H1 (cell line): ENCODE measurements around the gene SPRN. TPM values are rescaled to one million over a fixed set of nuclear protein-coding genes. Genes with fewer than 3 reads are reported as not detected.
"Not testable (repeated sequence)": the region's sequence is repeated elsewhere in the genome, so short reads cannot be mapped to it uniquely, and the experiment has no call there.

Source experiments
- CTCF ChIA-PET: fragments of 300-600 bp; sonication (Branson Sonifier 250); formaldehyde crosslinking; loops from one replicate; lab custom pipeline; 2021; ENCODE audit not compliant: partially characterized antibody; lab: Charles Lee
- POLR2A ChIA-PET: fragments of 300-600 bp; sonication (Branson Sonifier 250); formaldehyde crosslinking; loops from one replicate; lab custom pipeline; 2021; ENCODE audit warnings: inconsistent platforms; ENCODE audit not compliant: partially characterized antibody; lab: Charles Lee
- DNase-seq, 2 experiments: peaks; one replicate each; pipeline versions ENCODE4 v3.0.0 to v3.0.0-alpha.2; 2010 to 2022; ENCODE audit warnings: low spot score in 2 of 2, low read depth in 1 of 2, mixed read lengths in 1 of 2
- FAIRE-seq: peaks from 2 replicates; lab custom pipeline; 2011; peaks lifted over from hg19 to GRCh38; lab: Jason Lieb, UNC
- H2AFZ ChIP-seq: 2 replicates; pipeline ENCODE4 v1.8.1; 2012; ENCODE audit warnings: low read length, inconsistent platforms
- H2AK5ac ChIP-seq: 2 replicates; pipeline ENCODE4 v1.6.1; 2013; ENCODE audit warnings: low read depth, low read length
- H2BK120ac ChIP-seq: replicated peaks from 2 replicates; pipeline ENCODE3; 2013; ENCODE audit warnings: low read depth, low read length, inconsistent platforms
- H2BK12ac ChIP-seq: 2 replicates; pipeline ENCODE4 v1.6.1; 2013; ENCODE audit warnings: low read depth, low read length
- H2BK15ac ChIP-seq: 2 replicates; pipeline ENCODE4 v1.6.1; 2013; ENCODE audit warnings: low read length
- H2BK20ac ChIP-seq: 2 replicates; pipeline ENCODE4 v1.6.1; 2013; ENCODE audit warnings: low read length
- H2BK5ac ChIP-seq: 2 replicates; pipeline ENCODE4 v1.6.1; 2013; ENCODE audit warnings: low read depth, low read length
- H3K14ac ChIP-seq: 2 replicates; pipeline ENCODE4 v1.6.1; 2013; ENCODE audit warnings: inconsistent platforms; ENCODE audit not compliant: insufficient read length
- H3K18ac ChIP-seq: 2 replicates; pipeline ENCODE4 v1.6.1; 2013; ENCODE audit warnings: low read length; ENCODE audit errors: extremely low read depth
- H3K23ac ChIP-seq: 2 replicates; pipeline ENCODE4 v1.6.1; 2013; ENCODE audit warnings: inconsistent platforms; ENCODE audit not compliant: insufficient read length
- H3K23me2 ChIP-seq: 2 replicates; pipeline ENCODE4 v1.6.1; 2013; ENCODE audit warnings: low read depth, low read length
- H3K27ac ChIP-seq: 2 replicates; pipeline ENCODE4 v1.6.1; 2011; ENCODE audit warnings: low read depth, low read length, inconsistent platforms
- H3K27me3 ChIP-seq, 4 experiments: replicated peaks in 1 of 4; 1 replicate in 1 of 4; 2 replicates in 3 of 4; pipeline versions ENCODE4 v1.6.1 to v1.8.1; 2011 to 2013; ENCODE audit warnings: low read length in 3 of 4, mild to moderate bottlenecking in 3 of 4, inconsistent platforms in 2 of 4, mixed read lengths in 2 of 4, moderate library complexity in 1 of 4; ENCODE audit not compliant: control insufficient read depth in 3 of 4, insufficient read depth in 3 of 4; ENCODE audit errors: extremely low read depth in 1 of 4
- H3K36me3 ChIP-seq, 4 experiments: 2 replicates each; pipeline versions ENCODE4 v1.6.1 to v1.8.1; 2011 to 2013; ENCODE audit warnings: mild to moderate bottlenecking in 4 of 4, low read length in 3 of 4, moderate library complexity in 2 of 4, control low read depth in 1 of 4, inconsistent platforms in 1 of 4; ENCODE audit not compliant: insufficient read depth in 4 of 4, control insufficient read depth in 2 of 4
- H3K4ac ChIP-seq: replicated peaks from 2 replicates; pipeline ENCODE3; 2013; ENCODE audit warnings: low read length, low read depth, mixed read lengths, inconsistent platforms; ENCODE audit not compliant: insufficient read length
- H3K4me1 ChIP-seq, 4 experiments: replicated peaks in 1 of 4; 1 replicate in 1 of 4; 2 replicates in 3 of 4; pipeline versions ENCODE4 v1.6.1 to v1.8.1; 2011 to 2013; ENCODE audit warnings: low read length in 3 of 4, inconsistent platforms in 2 of 4, mixed read lengths in 1 of 4; ENCODE audit not compliant: insufficient read depth in 4 of 4, control insufficient read depth in 3 of 4
- H3K4me2 ChIP-seq, 2 experiments: 2 replicates each; pipeline versions ENCODE4 v1.6.1 to v1.8.1; 2011 to 2013; ENCODE audit warnings: low read depth in 2 of 2, low read length in 2 of 2, control low read depth in 1 of 2, inconsistent platforms in 1 of 2, mild to moderate bottlenecking in 1 of 2; ENCODE audit not compliant: insufficient read depth in 1 of 2
- H3K4me3 ChIP-seq, 4 experiments: fragments of 200-600, 300-600 bp in 1 of 4; sonication (generic), shearing (Covaris generic), sonication (Bioruptor Twin) in 1 of 4; 2 replicates each; pipeline versions ENCODE4 v1.5.1 to v1.8.1; 2011 to 2016; ENCODE audit warnings: low read length in 4 of 4, low read depth in 3 of 4, control low read depth in 2 of 4, inconsistent platforms in 2 of 4, mild to moderate bottlenecking in 2 of 4, mixed read lengths in 1 of 4, moderate library complexity in 1 of 4; ENCODE audit not compliant: insufficient read depth in 2 of 4; ENCODE audit errors: extremely low read depth in 1 of 4
- H3K56ac ChIP-seq: replicated peaks from 2 replicates; pipeline ENCODE3; 2013; ENCODE audit warnings: low read depth, mild to moderate bottlenecking, mixed read lengths, low read length, inconsistent platforms; ENCODE audit not compliant: insufficient read length
- H3K79me1 ChIP-seq: 2 replicates; pipeline ENCODE4 v1.6.1; 2013; ENCODE audit warnings: low read depth, low read length, control low read depth
- H3K79me2 ChIP-seq, 2 experiments: 2 replicates each; pipeline versions ENCODE4 v1.6.1 to v1.8.1; 2012 to 2013; ENCODE audit warnings: low read length in 2 of 2, mild to moderate bottlenecking in 2 of 2, inconsistent platforms in 1 of 2; ENCODE audit not compliant: insufficient read depth in 2 of 2, control insufficient read depth in 1 of 2
- H3K9ac ChIP-seq, 4 experiments: replicated peaks in 1 of 4; 1 replicate in 1 of 4; 2 replicates in 3 of 4; pipeline versions ENCODE4 v1.6.1 to v1.8.1; 2011 to 2013; ENCODE audit warnings: low read depth in 3 of 4, low read length in 3 of 4, control low read depth in 2 of 4, mild to moderate bottlenecking in 2 of 4, moderate library complexity in 2 of 4, inconsistent platforms in 1 of 4; ENCODE audit errors: extremely low read depth in 1 of 4
- H3K9me3 ChIP-seq, 2 experiments: 2 replicates each; pipeline versions ENCODE4 v1.6.1 to v1.8.1; 2012 to 2013; ENCODE audit warnings: mild to moderate bottlenecking in 2 of 2, moderate library complexity in 2 of 2, control low read depth in 1 of 2, inconsistent platforms in 1 of 2, low read depth in 1 of 2, low read length in 1 of 2, mixed read lengths in 1 of 2; ENCODE audit not compliant: insufficient read depth in 2 of 2
- H4K20me1 ChIP-seq, 2 experiments: replicated peaks in 1 of 2; 2 replicates each; pipeline versions ENCODE3 to v1.8.1; 2011 to 2013; ENCODE audit warnings: inconsistent platforms in 2 of 2, low read length in 2 of 2, mild to moderate bottlenecking in 1 of 2; ENCODE audit not compliant: insufficient read depth in 2 of 2, control insufficient read depth in 1 of 2
- H4K5ac ChIP-seq: 2 replicates; pipeline ENCODE4 v1.6.1; 2013; ENCODE audit warnings: low read length, low read depth, mixed read lengths, inconsistent platforms; ENCODE audit not compliant: insufficient read length
- H4K8ac ChIP-seq: 2 replicates; pipeline ENCODE4 v1.8.0; 2013; ENCODE audit warnings: mild to moderate bottlenecking, moderate library complexity, low read length, inconsistent platforms; ENCODE audit not compliant: insufficient read depth; ENCODE audit errors: extremely low read depth
- H4K91ac ChIP-seq: replicated peaks from 2 replicates; pipeline ENCODE3; 2013; ENCODE audit warnings: low read length, mixed read lengths, inconsistent platforms; ENCODE audit not compliant: insufficient read length
- BCL11A ChIP-seq, 2 experiments: IDR thresholded peaks; one replicate each; pipeline ENCODE4 v1.6.1; 2011; ENCODE audit warnings: low read depth in 2 of 2, low read length in 2 of 2, mild to moderate bottlenecking in 2 of 2
- SRF ChIP-seq: IDR thresholded peaks from 2 replicates; pipeline ENCODE4 v1.6.1; 2011; ENCODE audit warnings: mild to moderate bottlenecking, low read depth, low read length, moderate library complexity
- TAF7 ChIP-seq: optimal IDR thresholded peaks from 2 replicates; pipeline ENCODE3; 2011; ENCODE audit warnings: low read depth, mild to moderate bottlenecking, inconsistent platforms, low read length, moderate library complexity, borderline replicate concordance
- WGBS, 2 experiments: shearing (Covaris generic) in 1 of 2; methylation state at CpG; one replicate each; pipeline versions ENCODE4 v1.1.6 to v1.1.7; 2013 to 2015; ENCODE audit warnings: low lambda C conversion rate in 2 of 2, mixed read lengths in 2 of 2, inconsistent platforms in 1 of 2, low coverage in 1 of 2, missing lambda C conversion rate in 1 of 2; ENCODE audit not compliant: insufficient replicate concordance in 2 of 2, insufficient coverage in 1 of 2, insufficient read length in 1 of 2; ENCODE audit errors: extremely low coverage in 1 of 2, missing lambda C conversion rate in 1 of 2; 5-methylcytosine and 5-hydroxymethylcytosine counted together
- polyA plus RNA-seq, 7 experiments: library from polyadenylated mRNA; depleted of rRNA in 3 of 7; stranded (reverse) in 5 of 7; unstranded in 2 of 7; fragments of >200 nt in 5 of 7; fragments of 200-250 nt in 2 of 7; gene quantifications; 1 replicate in 5 of 7; 2 replicates in 1 of 7; 4 replicates in 1 of 7; pipeline versions ENCODE4 v1.2.1 to v1.2.3, GENCODE V29; 2011 to 2013; ENCODE audit warnings: missing spikeins in 2 of 7, mixed read lengths in 2 of 7
- total RNA-seq: library from RNA; stranded (reverse); fragmentation: NEBNext Ultra II Directional; extraction: Animal tissue kit (Norgen Biotek cat#: 25700); gene quantifications from 2 replicates; pipeline ENCODE4 v1.2.1, GENCODE V29; 2021

The SPRN gene
- total and polyA plus RNA-seq, 2 of the 8 experiments (the other 6 are each of a cell fraction or from before 2014, with no cell fraction given), result 0.23 to 0.24 TPM

DNA sequence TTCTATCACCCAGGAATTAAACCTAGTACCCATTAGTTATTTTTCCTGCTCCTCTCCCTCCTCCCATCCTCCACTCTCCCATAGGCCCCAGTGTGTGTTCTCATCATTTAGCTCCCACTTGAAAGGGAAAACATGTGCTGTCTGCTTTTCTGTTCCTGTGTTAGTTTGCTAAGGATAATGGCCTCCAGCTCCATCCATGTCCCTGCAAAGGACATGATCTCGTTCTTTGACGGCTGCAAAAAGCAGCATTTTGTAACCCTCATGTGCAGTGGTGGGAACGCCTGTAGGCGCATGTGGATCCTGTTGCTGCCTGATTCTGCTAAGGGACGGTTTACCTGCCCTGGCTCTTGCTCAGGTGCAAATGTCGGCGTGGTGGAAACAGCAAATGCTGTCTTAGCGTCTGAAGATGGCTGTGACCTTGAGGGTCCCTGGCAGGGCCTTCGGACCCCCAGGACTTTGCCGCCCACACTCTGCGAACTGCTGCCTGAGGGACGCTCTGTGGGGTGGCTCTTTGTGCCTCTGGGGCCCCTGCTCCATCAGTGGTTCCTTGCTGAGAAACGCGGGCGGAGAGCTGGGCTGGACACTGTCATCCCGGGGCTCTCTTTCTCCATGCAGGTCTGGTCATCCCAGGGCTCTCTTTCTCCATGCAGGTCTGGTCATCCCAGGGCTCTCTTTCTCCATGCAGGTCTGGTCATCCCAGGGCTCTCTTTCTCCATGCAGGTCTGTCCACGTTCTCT, 36.0 kb downstream of the SPRN start (continued):
- no peak for TF ChIP-seq BCL11A (IDR thresholded peaks at IDR 0.05; ENCODE audit: low read depth in 2 of 2, low read length in 2 of 2)
- TF ChIP-seq SRF, result no peak
- no peak for TF ChIP-seq TAF7
- TF ChIP-seq, all 59 proteins: peak for 0

DNA sequence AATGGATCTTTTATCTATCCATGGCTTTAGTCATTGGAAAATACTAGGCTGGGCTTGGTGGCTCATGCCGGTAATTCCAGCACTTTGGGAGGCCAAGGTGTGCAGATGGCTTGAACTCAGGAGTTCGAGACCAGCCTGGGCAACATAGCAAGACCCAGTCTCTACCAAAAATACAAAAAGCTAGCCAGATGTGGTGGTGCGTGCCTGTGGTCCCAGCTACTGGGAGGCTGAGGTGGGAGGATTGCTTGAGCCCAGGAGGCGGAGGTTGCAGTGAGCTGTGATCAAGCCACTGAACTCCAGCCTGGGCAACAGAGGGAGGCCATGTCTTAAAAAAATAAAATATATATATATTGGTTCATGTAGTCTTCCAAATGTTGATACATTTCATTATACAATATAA, 37.5 kb downstream of the SPRN start:
- H2BK15ac ChIP-seq, H3K4ac ChIP-seq, FAIRE-seq, H3K36me3 ChIP-seq, H2BK5ac ChIP-seq, H3K9ac ChIP-seq, H2BK120ac ChIP-seq, H4K20me1 ChIP-seq, H3K9me3 ChIP-seq, H3K14ac ChIP-seq, H2BK12ac ChIP-seq, H3K27ac ChIP-seq, H2AFZ ChIP-seq, H3K56ac ChIP-seq, H3K4me1 ChIP-seq, H3K18ac ChIP-seq, H2AK5ac ChIP-seq, POLR2A ChIA-PET, H3K23ac ChIP-seq, H4K8ac ChIP-seq, H4K91ac ChIP-seq, H4K5ac ChIP-seq, H3K23me2 ChIP-seq, H3K4me2 ChIP-seq, H3K79me2 ChIP-seq, H3K4me3 ChIP-seq, H3K27me3 ChIP-seq, DNase-seq, H3K79me1 ChIP-seq, H2BK20ac ChIP-seq: not testable (repeated sequence)
- CTCF ChIA-PET, result interaction anchor here (0.7 to 1.5 kb wide), 3 partner anchors 9 to 73 kb away, joined by 3 to 6 read pairs (median 4); no protein-coding TSS in a partner anchor
- WGBS, 2 experiments, result 90% methylated on average over 4 of the region's 4 CpGs; no CpG with 5 or more reads in 1 of the 2 experiments
